GM12801 (cell line): ENCODE data around the gene KIF5C.

Experiments
- TF ChIP-seq, protein P1 (sequence below): IDR thresholded peaks from one replicate; pipeline ENCODE4 v1.5.1; 2011; ENCODE audit warnings: control low read depth; ENCODE audit not compliant: insufficient read length; ENCODE audit errors: extremely low read depth

The KIF5C gene

DNA sequence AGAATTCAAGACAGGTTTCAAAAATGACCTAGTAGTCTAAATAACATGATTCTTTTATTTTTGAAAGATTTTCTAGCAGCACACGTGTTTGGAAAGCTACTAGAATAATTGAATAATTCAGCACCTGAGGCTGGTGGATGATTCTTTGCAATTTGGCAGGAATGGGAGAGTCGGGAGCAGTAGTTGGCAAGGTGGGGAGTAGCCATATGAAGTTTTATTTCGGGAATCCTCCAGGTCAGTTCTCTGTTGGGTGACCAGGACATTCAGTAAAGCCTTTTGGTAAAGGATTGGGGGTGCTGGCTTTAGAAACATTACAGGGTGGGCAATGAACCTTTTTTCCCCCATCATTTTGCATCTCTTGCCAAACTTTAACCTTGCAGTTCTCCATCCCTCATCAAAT lies 88.4 kb downstream of the KIF5C start:
- TF ChIP-seq, protein P1, sequence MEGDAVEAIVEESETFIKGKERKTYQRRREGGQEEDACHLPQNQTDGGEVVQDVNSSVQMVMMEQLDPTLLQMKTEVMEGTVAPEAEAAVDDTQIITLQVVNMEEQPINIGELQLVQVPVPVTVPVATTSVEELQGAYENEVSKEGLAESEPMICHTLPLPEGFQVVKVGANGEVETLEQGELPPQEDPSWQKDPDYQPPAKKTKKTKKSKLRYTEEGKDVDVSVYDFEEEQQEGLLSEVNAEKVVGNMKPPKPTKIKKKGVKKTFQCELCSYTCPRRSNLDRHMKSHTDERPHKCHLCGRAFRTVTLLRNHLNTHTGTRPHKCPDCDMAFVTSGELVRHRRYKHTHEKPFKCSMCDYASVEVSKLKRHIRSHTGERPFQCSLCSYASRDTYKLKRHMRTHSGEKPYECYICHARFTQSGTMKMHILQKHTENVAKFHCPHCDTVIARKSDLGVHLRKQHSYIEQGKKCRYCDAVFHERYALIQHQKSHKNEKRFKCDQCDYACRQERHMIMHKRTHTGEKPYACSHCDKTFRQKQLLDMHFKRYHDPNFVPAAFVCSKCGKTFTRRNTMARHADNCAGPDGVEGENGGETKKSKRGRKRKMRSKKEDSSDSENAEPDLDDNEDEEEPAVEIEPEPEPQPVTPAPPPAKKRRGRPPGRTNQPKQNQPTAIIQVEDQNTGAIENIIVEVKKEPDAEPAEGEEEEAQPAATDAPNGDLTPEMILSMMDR, result no peak

DNA sequence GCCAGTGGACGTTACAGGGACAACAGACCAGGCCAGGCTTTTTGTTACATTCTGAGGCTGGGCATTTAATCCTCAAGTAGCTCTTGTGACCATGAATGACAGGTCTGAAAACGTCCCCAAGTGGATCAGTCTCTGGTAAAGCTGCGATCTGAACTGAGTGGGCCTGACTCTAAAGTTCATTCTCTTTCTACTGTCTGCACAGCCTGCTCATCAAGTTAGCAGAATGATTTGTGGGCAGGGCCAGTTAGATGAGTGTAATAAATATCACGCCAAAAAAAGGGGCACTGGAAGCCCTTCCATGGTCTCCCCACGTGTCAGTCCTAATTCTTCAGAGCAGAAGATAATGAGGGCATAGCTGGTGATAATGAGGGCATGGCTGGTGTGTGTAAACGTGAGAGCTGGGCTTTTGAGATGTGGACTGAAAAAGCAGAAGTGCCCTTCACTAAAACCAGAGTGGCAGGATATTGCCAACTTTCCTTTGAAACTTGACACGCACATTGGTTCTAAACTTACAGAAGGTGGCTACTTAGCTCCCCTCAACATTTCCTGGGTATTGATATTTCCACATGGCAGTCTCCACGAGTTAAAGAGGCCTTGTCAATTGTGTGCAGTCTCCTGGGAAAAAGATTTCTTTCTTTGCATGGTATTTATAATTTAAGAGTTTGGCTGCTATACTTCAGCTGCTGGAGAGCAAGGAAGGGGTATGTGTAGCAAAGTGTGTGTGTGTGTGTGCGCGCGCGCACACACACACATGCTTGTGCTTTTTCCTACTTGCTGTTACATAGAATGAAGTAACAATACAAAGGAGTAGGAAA lies 90.8 kb downstream of the KIF5C start:
- TF ChIP-seq, protein P1, result no peak

GRCh38 chr2:148966438-148966758 lies 91.4 kb downstream of the KIF5C start:
- TF ChIP-seq, protein P1, result no peak

DNA sequence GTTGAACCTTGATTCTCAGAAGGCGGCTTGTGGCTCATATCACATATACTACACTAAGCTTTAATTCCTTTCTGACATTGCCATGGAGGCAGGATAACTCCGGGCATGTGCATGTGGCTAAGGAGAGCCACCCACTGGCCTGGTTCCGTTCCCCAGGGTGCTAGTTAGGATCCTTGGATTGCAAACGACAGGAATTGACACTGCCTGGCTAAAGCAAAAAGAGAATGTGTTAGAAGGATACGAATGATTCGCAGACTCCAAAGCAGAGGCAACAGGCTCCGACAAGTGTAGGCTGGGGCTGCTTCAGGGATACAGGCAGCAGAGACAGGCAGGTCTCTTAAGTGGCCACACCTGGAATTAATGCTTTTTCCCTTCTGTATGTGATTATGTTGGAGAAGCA lies 92.0 kb downstream of the KIF5C start:
- TF ChIP-seq, protein P1, result no peak

DNA sequence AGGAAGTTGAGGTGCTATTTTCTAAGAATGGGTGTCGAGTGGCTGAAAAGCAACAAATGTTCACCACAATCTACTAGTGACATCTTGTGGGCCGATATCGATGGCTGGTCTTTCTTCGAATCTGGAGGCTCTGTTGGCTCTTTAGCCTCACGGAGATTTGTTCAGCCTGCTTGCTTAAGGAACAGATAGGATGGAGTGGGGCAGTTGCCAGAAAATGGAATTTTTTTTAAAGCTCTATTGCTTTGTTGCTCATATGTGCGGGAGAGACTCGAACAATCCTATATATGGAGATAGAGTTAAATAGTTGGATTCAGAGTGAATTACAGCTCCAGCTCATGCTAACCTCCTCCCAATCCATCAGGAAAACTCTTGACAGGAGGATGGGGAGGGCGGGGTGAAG lies 92.6 kb downstream of the KIF5C start:
- TF ChIP-seq, protein P1, result no peak

DNA sequence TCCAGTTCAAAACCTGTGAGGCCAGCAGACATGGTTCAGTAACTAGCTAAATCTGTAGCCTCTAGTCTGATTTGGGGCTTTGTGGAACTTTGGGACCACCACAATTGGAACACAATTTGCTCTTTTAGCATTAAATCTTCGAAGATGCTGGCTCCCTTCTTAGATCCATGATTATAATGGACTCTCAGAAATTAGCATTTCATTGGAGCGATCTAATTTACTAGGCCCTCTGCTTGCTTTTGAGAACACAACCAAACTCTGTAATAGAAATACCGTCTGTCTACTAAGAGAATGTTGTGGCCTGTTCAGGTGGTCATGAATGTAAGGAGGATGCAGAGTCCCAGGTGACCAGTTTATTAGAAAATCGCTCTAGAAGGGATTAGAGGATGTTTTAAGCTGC lies 93.3 kb downstream of the KIF5C start:
- TF ChIP-seq, protein P1, result no peak

DNA sequence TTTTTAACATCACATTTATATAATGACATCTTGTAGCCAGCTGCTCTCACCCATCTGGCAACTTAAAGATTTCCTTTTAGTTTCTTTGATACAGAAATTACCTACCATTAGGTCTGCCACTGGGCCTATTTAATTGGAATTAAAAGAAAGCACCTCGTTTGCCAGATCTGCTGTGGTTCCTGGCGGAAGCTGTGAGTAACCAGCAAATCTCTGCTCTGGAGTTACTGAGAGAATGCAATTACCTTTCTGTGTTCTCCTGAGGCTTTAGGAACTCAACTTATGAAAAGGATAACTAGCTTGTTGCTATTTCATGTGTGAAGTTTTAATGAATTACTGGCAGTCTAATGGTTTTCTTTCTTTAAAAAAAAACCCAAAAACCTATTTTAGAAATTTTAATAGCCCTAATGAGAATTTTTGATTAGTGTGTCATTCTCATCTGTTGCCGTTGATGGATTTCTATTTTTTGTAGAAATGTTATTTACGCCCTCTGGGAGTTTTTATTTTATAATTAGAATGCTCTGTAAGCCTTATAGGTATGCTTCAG lies 93.8 kb downstream of the KIF5C start:
- TF ChIP-seq, protein P1, result no peak
